GM23338 (cell line): Measurements from ENCODE around the gene PFN2.

Experiments used
- CREB1 ChIP-seq: fragments of 250-450 bp; sonication (Bioruptor Pico); IDR thresholded peaks from 2 replicates; pipeline ENCODE4 v1.5.0; 2020; ENCODE audit warnings: low read depth, mild to moderate bottlenecking, moderate library complexity
- CTCF ChIP-seq, 2 experiments: fragments of 200-600 bp in 1 of 2; sonication (generic) in 1 of 2; conservative IDR thresholded peaks; 2 replicates each; pipeline versions ENCODE4 v1.5.1 to v1.6.1; 2016 to 2017; ENCODE audit warnings: antibody characterized with exemption in 2 of 2, low read depth in 2 of 2, mild to moderate bottlenecking in 2 of 2, moderate library complexity in 1 of 2
- ETS1 ChIP-seq: IDR thresholded peaks from 2 replicates; pipeline ENCODE4 v1.6.1; 2016; ENCODE audit warnings: antibody characterized with exemption
- EZH2 ChIP-seq: fragments of 200-600 bp; sonication (generic); IDR thresholded peaks from one replicate; pipeline ENCODE4 v1.8.0; 2017; ENCODE audit warnings: antibody characterized with exemption, mild to moderate bottlenecking, low read depth; ENCODE audit not compliant: unreplicated experiment
- EZH2phosphoT487 ChIP-seq: fragments of 200-600 bp; sonication (generic); IDR thresholded peaks from one replicate; pipeline ENCODE4 v1.8.1; 2018; ENCODE audit warnings: antibody characterized with exemption; ENCODE audit not compliant: unreplicated experiment
- JUNB ChIP-seq: IDR thresholded peaks from one replicate; pipeline ENCODE4 v1.6.1; 2016; ENCODE audit warnings: antibody characterized with exemption; ENCODE audit not compliant: unreplicated experiment
- NANOG ChIP-seq: IDR thresholded peaks from 2 replicates; pipeline ENCODE4 v1.6.1; 2016; ENCODE audit warnings: antibody characterized with exemption, borderline replicate concordance
- POLR2AphosphoS5 ChIP-seq: IDR thresholded peaks from 2 replicates; pipeline ENCODE4 v1.6.1; 2016; ENCODE audit warnings: antibody characterized with exemption, low read depth
- STAT1 ChIP-seq: IDR thresholded peaks from one replicate; pipeline ENCODE4 v1.6.1; 2016; ENCODE audit warnings: antibody characterized with exemption; ENCODE audit not compliant: unreplicated experiment
- ZNF331 ChIP-seq: fragments of 250-450 bp; sonication (Bioruptor Pico); IDR thresholded peaks from 2 replicates; pipeline ENCODE4 v1.5.0; 2020; ENCODE audit warnings: low read depth, mild to moderate bottlenecking, moderate library complexity
- ZNF462 ChIP-seq: fragments of 250-450 bp; sonication (Bioruptor Pico); IDR thresholded peaks from 2 replicates; pipeline ENCODE4 v1.5.0; 2020; ENCODE audit warnings: mild to moderate bottlenecking, moderate library complexity
- TF ChIP-seq, protein P1 (sequence below): IDR thresholded peaks from one replicate; pipeline ENCODE4 v1.6.1; 2018; ENCODE audit warnings: antibody characterized with exemption; ENCODE audit not compliant: unreplicated experiment

GRCh38 chr3:150006794-150007193 lies 36.1 kb upstream of the PFN2 start:
- TF ChIP-seq CTCF (conservative IDR thresholded peaks at IDR 0.05; ENCODE audit: low read depth in 2 of 2) (no peak), POLR2AphosphoS5 (no peak), EZH2 (no peak), CREB1 (CRISPR knock-in tag) (no peak), EZH2phosphoT487 (no peak), ZNF462 (CRISPR knock-in tag) (no peak), NANOG (no peak), ZNF331 (no peak), JUNB (no peak), ETS1 (no peak), STAT1 (no peak)
- TF ChIP-seq, protein P1, sequence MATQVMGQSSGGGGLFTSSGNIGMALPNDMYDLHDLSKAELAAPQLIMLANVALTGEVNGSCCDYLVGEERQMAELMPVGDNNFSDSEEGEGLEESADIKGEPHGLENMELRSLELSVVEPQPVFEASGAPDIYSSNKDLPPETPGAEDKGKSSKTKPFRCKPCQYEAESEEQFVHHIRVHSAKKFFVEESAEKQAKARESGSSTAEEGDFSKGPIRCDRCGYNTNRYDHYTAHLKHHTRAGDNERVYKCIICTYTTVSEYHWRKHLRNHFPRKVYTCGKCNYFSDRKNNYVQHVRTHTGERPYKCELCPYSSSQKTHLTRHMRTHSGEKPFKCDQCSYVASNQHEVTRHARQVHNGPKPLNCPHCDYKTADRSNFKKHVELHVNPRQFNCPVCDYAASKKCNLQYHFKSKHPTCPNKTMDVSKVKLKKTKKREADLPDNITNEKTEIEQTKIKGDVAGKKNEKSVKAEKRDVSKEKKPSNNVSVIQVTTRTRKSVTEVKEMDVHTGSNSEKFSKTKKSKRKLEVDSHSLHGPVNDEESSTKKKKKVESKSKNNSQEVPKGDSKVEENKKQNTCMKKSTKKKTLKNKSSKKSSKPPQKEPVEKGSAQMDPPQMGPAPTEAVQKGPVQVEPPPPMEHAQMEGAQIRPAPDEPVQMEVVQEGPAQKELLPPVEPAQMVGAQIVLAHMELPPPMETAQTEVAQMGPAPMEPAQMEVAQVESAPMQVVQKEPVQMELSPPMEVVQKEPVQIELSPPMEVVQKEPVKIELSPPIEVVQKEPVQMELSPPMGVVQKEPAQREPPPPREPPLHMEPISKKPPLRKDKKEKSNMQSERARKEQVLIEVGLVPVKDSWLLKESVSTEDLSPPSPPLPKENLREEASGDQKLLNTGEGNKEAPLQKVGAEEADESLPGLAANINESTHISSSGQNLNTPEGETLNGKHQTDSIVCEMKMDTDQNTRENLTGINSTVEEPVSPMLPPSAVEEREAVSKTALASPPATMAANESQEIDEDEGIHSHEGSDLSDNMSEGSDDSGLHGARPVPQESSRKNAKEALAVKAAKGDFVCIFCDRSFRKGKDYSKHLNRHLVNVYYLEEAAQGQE: no peak
